Measurements from ENCODE around the gene CMPK1. TPM values are rescaled to one million over a fixed set of nuclear protein-coding genes. Genes with fewer than 3 reads are reported as not detected.

The CMPK1 gene
- polyA plus RNA-seq, 1 donor from 2014 or later: 117 TPM

DNA sequence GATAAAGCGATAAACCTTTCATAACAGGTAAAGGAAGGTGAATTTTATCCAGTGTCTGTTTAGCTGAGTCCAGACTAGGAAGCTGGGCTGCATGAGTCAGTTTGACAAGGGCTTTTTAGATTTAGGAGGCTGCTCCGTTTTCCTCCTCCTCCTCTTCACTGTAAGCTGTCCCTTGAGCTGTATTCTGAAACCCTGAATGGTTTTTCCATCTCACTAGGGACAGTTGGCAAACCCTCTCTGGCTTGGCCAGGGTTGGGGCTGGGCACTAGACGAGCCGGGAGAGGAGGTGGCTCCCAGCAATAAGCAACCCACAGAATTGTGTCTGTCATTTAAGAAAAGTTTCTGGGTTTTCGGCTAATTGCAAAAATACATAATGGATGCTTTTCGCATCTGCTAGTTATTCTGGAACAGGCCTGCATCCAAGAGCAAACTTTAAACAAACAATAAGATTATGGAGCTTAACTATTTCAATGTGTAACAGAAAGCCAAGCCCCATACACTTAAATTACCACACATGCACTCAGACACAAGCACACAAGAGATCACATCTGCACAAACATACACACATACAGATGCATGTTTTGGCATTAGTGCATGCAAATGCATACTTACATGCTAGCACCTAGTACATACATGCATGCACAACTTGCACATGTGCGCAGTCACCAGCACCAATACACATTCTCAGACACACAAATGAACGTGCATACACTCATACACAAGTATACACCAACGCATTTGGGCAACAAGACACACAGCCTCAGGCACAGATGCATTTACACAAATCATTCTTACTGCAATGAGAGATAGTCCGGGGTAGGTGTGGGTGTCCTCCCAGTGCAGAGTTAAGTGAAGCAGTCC lies 54.7 kb downstream of the CMPK1 start:
- Histone ChIP-seq H2AFZ (ENCODE audit: low read depth, low read length) (no peak overlapping the region), H4K20me1 (ENCODE audit: insufficient read depth) (no peaks in the 10 kb centered on the region), H3K9ac (ENCODE audit: low read length) (no peak overlapping the region), H3K4me3 (ENCODE audit: low read length) (no peak overlapping the region), H3K79me2 (replicated peaks; ENCODE audit: insufficient read depth, low read length) (no peaks in the 10 kb centered on the region), H3K27ac (ENCODE audit: low read length) (no peak overlapping the region), H3K4me2 (ENCODE audit: low read length) (no peak overlapping the region), H3K9me3 (ENCODE audit: low read length) (no peaks in the 10 kb centered on the region), H3K9me2 (ENCODE audit: insufficient read depth, low read length) (no peaks in the 10 kb centered on the region), H3K36me3 (ENCODE audit: insufficient read depth, low read length) (no peaks in the 10 kb centered on the region), H3F3A (ENCODE audit: insufficient read depth, low read length, poor library complexity, severe bottlenecking) (no peaks in the 10 kb centered on the region), H3K27me3 (ENCODE audit: insufficient read depth, low read depth, low read length) (no peaks in the 10 kb centered on the region)
- TF ChIP-seq MXI1 (conservative IDR thresholded peaks at IDR 0.05; ENCODE audit: poor library complexity, severe bottlenecking) (no peak), TAF1 (IDR thresholded peaks at IDR 0.05; ENCODE audit: low read depth) (no peak), RAD21 (conservative IDR thresholded peaks at IDR 0.05) (no peak), EP300 (conservative IDR thresholded peaks at IDR 0.05; ENCODE audit: poor library complexity, severe bottlenecking) (no peak), SMC3 (conservative IDR thresholded peaks at IDR 0.05; ENCODE audit: poor library complexity) (no peak), EZH2 (IDR thresholded peaks at IDR 0.05; ENCODE audit: borderline replicate concordance, insufficient read depth, low read length, poor library complexity, severe bottlenecking) (no peak), POLR2AphosphoS5 (IDR thresholded peaks at IDR 0.05) (no peak)
- TF ChIP-seq, protein P1, sequence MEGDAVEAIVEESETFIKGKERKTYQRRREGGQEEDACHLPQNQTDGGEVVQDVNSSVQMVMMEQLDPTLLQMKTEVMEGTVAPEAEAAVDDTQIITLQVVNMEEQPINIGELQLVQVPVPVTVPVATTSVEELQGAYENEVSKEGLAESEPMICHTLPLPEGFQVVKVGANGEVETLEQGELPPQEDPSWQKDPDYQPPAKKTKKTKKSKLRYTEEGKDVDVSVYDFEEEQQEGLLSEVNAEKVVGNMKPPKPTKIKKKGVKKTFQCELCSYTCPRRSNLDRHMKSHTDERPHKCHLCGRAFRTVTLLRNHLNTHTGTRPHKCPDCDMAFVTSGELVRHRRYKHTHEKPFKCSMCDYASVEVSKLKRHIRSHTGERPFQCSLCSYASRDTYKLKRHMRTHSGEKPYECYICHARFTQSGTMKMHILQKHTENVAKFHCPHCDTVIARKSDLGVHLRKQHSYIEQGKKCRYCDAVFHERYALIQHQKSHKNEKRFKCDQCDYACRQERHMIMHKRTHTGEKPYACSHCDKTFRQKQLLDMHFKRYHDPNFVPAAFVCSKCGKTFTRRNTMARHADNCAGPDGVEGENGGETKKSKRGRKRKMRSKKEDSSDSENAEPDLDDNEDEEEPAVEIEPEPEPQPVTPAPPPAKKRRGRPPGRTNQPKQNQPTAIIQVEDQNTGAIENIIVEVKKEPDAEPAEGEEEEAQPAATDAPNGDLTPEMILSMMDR (IDR thresholded peaks at IDR 0.05; ENCODE audit: poor library complexity, severe bottlenecking): no peak
- TF ChIP-seq, protein P2, sequence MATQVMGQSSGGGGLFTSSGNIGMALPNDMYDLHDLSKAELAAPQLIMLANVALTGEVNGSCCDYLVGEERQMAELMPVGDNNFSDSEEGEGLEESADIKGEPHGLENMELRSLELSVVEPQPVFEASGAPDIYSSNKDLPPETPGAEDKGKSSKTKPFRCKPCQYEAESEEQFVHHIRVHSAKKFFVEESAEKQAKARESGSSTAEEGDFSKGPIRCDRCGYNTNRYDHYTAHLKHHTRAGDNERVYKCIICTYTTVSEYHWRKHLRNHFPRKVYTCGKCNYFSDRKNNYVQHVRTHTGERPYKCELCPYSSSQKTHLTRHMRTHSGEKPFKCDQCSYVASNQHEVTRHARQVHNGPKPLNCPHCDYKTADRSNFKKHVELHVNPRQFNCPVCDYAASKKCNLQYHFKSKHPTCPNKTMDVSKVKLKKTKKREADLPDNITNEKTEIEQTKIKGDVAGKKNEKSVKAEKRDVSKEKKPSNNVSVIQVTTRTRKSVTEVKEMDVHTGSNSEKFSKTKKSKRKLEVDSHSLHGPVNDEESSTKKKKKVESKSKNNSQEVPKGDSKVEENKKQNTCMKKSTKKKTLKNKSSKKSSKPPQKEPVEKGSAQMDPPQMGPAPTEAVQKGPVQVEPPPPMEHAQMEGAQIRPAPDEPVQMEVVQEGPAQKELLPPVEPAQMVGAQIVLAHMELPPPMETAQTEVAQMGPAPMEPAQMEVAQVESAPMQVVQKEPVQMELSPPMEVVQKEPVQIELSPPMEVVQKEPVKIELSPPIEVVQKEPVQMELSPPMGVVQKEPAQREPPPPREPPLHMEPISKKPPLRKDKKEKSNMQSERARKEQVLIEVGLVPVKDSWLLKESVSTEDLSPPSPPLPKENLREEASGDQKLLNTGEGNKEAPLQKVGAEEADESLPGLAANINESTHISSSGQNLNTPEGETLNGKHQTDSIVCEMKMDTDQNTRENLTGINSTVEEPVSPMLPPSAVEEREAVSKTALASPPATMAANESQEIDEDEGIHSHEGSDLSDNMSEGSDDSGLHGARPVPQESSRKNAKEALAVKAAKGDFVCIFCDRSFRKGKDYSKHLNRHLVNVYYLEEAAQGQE (IDR thresholded peaks at IDR 0.05; ENCODE audit: borderline replicate concordance): no peak

DNA sequence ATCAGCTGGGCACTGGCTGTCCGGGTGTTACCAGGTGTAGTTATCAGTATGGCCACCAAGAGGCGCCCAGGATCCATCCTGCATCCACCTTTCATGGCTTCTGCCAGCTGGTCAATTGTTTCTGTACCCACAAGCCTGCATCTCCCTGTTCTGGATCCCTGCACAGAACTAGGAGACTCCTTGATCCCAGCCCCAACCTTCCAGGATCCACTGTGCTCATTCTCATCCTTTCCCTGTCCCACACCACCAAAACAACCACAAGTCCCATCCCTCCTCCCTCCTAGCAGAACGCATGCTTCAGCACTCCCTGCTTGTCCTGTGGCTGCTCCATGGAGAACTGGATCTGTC lies 55.3 kb downstream of the CMPK1 start:
- H4K20me1 ChIP-seq (ENCODE audit: insufficient read depth): no peaks in the 10 kb centered on the region
- H3K9ac ChIP-seq (ENCODE audit: low read length): no peak overlapping the region
- no peak overlapping the region for H3K4me2 ChIP-seq (ENCODE audit: low read length)
- no peak overlapping the region for H3K27ac ChIP-seq (ENCODE audit: low read length)
- no peaks in the 10 kb centered on the region for H3K9me3 ChIP-seq (ENCODE audit: low read length)
- peak; percentile 59 for TF ChIP-seq RAD21 (conservative IDR thresholded peaks at IDR 0.05)
- TF ChIP-seq MXI1 (conservative IDR thresholded peaks at IDR 0.05; ENCODE audit: poor library complexity, severe bottlenecking): no peak
- TF ChIP-seq POLR2AphosphoS5 (IDR thresholded peaks at IDR 0.05): peak; percentile 2
- TF ChIP-seq, protein P2 (IDR thresholded peaks at IDR 0.05; ENCODE audit: borderline replicate concordance): no peak
- peak; percentile 55 for TF ChIP-seq SMC3 (conservative IDR thresholded peaks at IDR 0.05; ENCODE audit: poor library complexity)
- TF ChIP-seq, protein P1 (IDR thresholded peaks at IDR 0.05; ENCODE audit: poor library complexity, severe bottlenecking): peak; percentile 60
- TF ChIP-seq EP300 (conservative IDR thresholded peaks at IDR 0.05; ENCODE audit: poor library complexity, severe bottlenecking): no peak
- TF ChIP-seq TAF1 (IDR thresholded peaks at IDR 0.05; ENCODE audit: low read depth): no peak
- TF ChIP-seq EZH2 (IDR thresholded peaks at IDR 0.05; ENCODE audit: borderline replicate concordance, insufficient read depth, low read length, poor library complexity, severe bottlenecking): no peak
- H2AFZ ChIP-seq (ENCODE audit: low read depth, low read length): no peak overlapping the region
- H3K27me3 ChIP-seq (ENCODE audit: insufficient read depth, low read depth, low read length): no peaks in the 10 kb centered on the region
- no peaks in the 10 kb centered on the region for H3K36me3 ChIP-seq (ENCODE audit: insufficient read depth, low read length)
- no peak overlapping the region for H3K4me3 ChIP-seq (ENCODE audit: low read length)
- H3K9me2 ChIP-seq (ENCODE audit: insufficient read depth, low read length): no peaks in the 10 kb centered on the region
- no peaks in the 10 kb centered on the region for H3K79me2 ChIP-seq (replicated peaks; ENCODE audit: insufficient read depth, low read length)
- no peaks in the 10 kb centered on the region for H3F3A ChIP-seq (ENCODE audit: insufficient read depth, low read length, poor library complexity, severe bottlenecking)
